GM21526 (cell line): ENCODE data around the gene MRO.
"Not testable (repeated sequence)": the region's sequence is repeated elsewhere in the genome, so short reads cannot be mapped to it uniquely, and the experiment has no call there.

Source experiments
- ATAC-seq: cut with Tn5 transposase; IDR thresholded peaks from one replicate; pipeline ENCODE4 v1.9.1; 2021; ENCODE audit warnings: moderate library complexity; ENCODE audit not compliant: unreplicated experiment, low FRiP score

MRO gene

DNA sequence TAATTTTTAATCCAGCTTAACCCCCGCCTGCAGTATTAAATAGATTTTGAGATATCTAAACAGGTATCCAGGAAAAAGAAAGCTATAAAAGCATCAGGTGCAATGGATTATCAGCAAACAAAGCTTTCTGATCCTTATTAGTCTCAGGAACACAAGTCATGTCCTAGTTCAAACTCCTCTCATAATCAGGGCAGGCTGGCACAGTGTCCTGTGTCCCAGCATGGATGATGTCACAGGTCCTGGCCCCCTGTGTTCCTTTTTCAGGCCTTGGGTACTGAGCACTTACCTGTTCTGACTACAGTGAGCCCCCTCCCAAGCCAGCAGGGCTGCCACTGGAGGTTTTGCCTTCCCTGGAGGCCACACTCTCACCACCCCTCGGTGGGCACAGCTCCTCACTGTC is 19.5 kb upstream of the MRO start:
- no peak for ATAC-seq

DNA sequence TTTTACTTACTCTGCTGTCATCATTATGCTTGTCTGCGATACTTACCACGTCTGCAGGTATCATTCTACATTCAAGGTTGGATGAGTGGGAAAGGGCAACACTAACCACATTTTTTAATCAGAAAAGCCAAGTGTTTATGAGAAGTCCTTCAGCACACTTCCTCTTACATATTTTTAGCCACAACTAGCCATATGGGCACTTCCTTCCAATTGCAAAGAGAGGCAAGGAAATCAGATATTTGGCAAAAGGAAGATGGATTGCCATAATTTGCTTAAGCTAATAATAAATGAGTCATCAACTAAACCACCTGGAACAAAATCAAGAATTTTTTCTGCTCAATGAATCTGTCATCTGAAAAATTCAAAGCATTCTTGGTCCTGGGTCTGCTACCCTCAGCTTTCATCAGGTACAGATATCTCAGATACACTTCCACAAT is 16.7 kb upstream of the MRO start:
- ATAC-seq = no peak

DNA sequence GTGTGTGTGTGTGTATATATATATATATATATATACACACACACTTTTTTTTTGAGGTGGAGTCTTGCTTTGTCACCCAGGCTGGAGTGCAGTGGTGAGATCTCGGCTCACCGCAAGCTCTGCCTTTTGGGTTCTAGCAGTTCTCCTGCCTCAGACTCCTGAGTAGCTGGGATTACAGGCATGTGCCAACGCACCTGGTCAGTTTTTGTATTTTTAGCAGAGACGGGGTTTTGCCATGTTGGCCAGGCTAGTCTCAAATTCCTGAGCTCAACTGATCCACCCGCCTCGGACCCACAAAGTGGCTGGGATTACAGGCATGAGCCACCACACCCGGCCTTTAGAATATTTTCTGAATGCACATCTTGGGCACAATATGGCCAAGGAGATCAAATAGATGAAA is 13.7 kb upstream of the MRO start:
- ATAC-seq = not testable (repeated sequence)

DNA sequence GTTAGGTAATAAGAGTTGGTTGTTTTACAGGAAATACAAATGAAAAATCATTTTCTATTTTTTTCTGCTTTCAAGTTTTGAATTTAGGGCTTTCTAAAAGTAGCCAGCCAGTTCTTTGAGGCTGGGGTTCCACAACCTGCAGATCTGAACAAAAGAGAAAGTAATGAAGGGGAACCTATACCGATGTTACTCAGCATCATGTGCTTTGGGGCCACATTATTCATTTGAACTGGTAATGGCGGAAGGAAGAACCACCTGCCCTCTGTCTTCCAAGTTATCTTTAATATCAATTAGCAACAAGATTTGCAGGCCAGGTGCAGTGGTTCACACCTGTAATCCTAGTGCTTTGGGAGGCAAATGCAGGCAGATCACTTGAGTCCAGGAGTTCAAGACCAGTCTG is 12.9 kb upstream of the MRO start:
- peak; percentile 56 for ATAC-seq

DNA sequence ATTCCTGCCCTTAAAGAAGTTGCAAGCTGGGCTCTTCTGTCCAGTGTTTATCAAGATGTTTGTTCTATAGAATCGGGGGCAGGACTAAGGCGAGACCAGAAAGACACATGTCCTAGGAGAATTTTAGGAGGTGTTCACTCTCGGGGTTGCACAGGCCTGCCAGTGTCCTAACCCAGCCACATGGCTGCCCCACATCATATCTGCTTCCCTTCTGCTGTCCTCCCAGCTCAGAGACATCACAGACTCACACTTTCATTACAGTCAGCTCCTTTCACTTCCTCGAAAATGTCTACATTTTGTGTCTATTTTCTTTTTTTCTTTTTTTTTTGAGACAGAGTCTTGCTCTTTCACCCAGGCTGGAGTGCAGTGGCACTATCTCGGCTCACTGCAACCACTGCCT is 10.7 kb upstream of the MRO start:
- ATAC-seq = peak; percentile 82

DNA sequence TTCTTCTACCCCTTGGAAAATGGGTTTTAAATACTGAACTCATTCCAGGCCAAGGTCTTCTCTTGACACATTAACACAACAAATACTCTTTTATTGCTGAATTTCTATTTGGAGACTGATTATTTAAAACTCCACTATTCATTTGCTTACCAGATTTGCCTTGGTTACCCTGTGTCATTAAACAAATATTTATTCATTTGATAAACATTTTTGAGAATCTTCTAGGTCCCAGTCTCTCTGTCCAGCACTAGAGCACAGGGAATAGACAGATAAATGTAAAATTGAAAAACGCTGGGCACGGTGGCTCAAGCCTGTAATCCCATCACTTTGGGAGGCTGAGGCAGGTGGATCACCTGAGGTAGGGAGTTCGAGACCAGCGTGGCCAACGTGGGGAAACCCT is 9.8 kb upstream of the MRO start:
- no peak for ATAC-seq

DNA sequence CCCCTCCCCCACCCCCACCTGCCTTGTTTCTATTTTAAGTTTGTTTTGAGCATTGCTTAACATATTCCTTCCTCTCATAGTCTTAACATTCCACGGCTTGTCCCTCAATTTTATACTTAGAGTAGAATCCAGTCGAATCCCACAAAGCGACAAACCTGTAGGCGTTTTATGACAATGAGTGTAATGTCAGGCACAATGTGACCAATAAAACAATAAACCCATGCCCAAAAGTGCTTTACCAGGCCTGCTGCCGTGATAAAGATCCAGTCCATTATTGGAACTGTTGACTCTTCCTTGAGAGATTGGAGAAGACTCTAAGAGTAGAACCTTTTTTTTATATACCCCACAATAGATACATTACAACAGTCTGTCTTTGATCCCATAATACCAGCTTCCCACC is 6.2 kb upstream of the MRO start:
- ATAC-seq = no peak

DNA sequence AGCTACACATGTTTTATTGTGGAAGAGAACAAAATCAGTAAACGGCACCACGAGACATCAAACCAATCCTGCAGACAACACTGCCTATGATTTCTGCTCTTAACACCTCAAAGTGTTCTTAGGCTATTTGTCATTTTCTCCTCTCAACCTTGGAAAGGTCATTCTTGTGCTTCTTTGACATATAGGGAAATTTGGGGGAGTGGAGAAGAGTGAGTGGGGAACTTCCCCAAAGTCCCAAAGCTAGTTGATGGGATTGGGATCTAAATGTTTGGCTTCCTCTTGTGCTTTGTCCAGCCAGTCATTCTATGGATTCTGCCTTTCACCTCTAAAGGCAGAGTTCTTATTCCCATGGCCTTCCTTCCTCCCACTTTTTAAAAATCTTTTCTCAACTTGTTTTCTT is 5.8 kb upstream of the MRO start:
- no peak for ATAC-seq

DNA sequence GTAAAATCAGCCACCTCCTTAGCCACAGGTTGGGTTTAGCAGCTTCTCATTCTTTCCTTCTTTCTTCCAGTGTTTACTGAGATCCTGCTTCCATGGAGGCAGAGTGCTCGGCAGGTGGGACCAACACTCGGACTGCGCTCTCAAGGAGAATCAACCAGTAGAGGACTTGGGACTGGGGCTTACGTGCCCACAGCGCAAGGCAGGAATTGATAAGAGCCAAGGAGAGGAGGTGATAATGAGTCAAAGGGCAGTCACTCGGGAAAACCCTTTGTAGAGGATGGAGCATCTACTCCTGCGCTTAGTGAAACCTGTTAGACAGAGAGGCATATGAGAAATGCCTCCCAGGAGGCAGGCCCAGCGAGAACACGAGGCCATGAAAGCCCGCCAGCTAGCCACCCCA is 2.9 kb upstream of the MRO start:
- ATAC-seq = no peak

DNA sequence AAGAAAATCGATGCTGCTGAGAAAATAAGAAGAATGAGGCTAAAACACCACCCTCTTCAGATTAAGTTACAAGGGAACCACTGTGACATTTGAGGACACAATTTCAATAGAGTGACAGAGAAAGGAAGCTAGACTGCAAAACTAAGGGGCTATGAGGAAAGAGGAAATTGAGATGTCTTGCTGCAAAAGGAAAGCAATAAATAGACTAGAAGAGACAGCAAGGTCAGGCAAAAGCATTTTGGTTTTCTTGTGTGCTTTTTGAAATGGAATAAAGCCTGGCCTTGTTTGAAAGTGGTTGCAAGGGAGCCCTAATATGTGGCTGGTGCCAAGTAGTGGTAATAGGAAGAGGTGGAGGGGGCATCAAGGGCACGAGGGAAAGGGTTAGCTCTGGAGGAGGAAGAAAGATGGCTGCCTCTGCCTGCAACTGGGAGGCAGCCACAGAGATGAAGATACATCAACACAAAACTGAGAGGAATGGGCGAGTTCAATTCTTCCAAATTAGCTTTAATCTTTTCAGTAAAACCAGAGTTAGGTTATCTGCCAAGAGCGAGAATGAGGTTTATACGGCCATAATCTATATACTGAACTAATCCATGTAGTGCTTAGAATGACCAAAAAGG is 1.2 kb upstream of the MRO start:
- ATAC-seq = no peak

DNA sequence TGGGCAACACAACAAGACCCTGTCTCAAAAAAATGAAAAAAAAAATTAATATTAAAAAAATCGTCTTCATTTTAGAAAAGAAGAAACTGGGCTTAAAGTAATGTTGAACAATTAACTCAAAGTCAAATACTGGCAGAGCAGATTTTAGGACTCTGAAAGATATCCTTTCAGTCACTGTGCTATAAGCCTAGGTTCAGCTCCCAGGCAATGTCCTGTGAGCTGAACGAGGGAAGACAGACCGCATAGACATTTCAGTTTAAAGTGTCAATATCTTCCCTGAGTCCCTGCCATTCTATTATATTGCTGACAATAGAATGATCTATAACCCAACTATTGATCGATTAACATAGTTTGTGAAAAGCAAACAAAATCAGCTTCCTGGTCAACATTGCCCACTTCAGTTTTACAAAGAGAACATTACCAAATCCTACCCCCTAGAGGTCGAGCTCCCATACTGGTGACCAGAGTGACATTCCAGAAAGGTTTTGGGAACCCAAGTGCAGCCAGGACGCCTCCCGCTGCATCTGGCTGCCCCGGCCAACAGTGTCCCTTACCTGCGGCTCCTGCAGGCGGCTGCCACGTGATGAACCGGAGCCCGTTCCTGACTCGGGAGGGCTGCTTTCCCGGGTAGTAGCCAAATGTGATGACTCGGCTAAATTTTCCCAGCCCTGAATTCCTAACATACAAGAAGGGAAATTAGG is 639 bp downstream of the MRO start:
- ATAC-seq = no peak

DNA sequence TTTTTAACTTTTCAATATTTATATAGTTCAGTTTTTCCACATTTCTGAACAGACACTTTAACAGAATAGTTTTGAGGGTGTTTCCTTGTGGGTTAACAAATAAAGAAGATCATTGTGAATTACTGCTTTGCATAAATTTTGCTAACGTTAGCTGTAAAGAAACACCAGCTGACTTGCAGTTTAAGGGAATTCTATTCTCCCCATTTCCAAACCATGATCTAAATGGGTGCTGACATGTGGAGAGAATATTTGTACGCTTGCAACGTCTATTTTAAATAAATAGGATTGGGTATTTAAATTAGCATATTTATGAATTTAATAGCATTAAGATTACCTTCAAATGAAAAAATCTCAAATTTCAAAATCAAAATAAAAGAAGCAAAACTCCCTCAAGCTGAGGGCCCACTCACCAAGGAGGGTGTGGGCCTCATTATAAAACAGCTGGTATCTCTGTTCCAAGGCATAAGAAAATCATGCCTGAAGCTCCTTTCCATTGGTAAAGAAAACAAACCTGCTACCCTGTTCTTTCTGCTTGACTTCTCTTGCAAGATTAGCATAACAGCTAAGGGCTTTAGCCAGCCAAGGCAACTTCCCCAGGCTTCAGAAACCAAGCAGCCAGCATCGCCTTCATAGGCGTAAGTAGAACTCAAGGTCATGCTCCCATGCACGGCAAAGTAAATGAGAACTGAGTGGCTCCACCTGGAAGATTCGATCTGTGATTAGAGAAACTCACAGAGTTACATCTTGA is 3.2 kb downstream of the MRO start:
- ATAC-seq = no peak

DNA sequence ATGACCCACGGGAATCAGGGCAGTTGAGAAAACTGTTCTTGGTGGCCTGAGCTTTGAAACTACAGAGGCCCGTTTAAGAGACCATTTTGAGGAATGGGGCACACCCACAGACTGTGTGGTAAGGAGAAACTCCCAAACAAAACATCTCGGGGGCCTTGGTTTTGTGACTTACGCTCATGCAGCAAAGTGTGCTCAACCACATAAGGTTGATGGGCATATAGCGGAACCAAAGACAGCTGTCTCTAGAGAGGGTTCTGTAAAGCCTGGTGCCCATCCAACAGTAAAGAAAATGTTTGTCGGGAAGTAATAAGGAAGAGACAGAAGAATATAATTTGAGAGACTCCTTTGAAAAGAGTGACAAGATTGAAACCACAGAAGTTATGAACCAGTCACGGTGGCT is 5.4 kb downstream of the MRO start:
- ATAC-seq = no peak

DNA sequence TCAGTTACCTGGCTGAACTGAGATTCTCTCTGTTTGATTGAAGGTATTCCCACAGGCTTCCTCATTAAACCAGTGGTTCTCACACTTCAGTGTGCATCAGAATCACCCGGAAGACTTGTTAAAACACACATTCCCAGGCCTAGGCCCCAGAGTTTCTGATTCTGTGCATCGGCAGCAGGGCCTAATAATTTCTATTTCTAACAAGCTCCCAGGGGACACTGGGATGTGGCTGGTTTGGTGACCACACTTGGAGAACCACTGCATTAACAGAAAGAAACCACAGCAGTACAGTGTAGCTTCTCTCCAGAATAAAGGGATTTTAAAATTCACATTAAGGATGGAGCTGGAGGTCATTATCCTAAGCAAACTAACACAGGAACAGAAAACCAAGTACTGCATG is 6.5 kb downstream of the MRO start:
- ATAC-seq = no peak

DNA sequence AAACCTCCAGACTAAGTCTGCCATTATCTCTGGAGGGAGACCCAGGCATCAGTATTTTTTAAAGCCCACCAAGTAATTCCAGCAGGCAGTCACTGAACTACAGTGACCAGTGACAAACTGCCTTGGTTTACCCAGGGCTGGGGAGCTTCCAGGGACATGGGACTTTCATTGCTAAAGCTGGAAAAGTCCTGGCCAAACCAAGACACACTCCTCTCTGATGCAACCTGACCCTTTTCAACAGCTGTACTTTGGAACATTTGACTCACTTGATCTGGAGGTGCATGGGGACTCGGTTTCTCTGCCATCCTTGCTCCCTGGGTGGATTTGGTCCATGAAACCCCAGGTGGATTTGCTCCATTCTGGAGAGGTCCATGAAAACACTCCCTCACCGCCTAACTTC is 7.0 kb downstream of the MRO start:
- ATAC-seq = no peak

DNA sequence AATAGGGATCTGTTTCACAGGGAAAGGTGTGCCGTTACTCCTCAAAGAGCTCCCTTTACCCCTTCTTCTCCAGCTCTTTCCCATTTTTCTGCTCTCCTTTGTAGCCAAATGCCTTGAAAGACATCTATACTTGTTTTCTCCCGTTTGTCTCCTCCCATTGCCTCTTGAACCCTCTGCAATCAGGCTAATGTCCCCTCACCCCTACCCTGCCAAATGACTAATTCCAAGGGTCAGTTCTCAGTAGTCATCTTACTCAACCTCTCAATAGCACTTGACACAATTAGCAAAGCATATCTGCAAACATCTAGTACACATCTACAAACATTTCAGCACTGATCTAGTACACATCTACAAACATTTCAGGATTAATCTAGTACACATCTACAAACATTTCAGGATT is 12.6 kb downstream of the MRO start:
- no peak for ATAC-seq

DNA sequence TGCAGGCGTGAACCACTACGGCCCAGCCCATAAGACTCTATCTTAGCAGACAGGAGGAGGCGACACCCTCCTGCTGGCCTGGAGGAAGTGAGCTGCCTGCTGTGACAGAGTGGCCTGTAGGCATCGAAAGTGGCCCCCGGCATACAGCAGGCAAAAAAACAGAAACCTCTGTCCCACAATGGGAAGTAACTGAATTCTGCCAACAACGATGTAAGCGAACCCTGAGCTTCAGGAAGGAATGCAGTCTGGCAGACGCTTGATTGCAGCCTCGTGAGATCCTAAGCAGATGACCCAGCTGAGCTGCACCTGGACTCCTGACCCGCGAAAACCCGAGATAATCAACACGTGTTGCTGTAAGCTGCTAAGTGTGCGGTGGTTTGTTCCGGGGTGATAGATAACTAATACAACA is 13.6 kb downstream of the MRO start:
- no peak for ATAC-seq

DNA sequence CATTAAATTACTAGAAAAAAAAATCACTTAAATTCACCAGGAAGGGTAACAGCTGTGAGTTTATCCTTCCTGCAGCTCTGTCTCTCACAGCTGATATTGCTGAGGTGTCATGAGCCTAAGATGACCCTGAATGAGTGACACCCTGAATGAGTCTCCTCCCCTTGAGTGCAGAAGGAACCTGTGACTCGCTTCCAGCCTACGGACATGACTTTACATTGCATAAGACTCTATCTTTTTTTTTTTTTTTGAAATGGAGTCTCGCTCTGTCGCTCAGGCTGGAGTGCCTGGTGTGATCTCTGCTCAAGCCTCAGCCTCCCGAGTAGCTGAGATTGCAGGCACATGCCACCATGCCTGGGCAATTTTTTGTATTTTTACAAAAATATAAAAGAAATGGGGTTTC is 14.1 kb downstream of the MRO start:
- no peak for ATAC-seq

DNA sequence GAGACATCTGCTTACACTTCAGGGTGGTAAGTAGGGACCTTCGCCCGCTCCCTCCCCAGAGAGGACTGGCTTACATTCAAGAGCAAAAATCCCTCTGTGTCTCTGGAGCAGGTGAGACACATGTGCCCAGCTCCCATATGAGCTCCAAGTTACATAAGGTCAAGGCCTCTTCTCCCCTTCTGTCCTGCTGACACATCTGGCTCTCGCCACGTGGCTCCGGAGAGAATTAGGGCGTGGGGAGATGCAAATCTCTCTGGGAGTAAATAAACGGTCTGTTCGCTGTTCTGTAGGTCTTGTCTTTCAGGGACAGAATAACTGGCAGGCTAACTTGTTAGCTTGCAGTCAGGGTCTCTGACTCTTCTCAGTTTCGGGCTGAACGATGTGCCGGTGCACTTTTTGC is 16.2 kb downstream of the MRO start:
- ATAC-seq = no peak

DNA sequence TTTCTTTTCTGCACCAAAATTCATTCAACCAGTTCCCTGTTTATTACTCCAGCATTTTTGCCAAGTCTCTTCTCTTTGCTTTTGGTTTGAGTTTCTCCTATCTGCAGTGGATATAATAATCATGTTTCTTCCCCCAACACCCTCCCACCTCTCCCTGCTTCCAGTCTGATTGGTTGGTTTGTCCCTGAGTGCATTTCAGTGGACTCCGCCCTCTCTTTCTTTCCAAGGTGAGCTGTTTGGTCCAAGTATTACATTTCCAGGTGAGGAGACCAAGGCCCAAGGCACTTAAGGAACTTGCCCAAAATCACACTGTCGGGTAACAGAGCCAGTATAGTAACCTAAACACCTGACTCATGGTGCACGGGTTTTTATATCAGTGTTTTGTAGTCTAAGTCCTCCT is 17.7 kb downstream of the MRO start:
- no peak for ATAC-seq

DNA sequence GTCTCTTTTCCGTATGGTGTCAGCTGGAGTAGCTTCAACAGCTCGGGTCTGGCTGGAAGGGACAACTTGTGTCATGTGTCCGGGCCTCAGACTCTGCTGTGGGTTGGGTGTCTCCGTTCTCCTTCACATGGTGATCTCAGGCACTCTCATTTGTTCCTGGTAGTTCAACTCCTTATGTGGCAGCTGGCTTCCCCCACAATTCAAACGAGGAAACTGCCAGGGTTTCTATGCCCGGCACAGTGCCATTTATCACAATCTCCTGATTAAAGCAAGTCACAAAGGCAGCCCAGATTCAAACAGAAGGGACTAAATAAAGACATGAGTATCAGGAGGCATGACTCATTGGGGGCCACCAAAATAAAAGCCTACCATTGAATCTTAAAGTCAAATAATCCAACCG is 22.7 kb downstream of the MRO start:
- ATAC-seq = no peak

DNA sequence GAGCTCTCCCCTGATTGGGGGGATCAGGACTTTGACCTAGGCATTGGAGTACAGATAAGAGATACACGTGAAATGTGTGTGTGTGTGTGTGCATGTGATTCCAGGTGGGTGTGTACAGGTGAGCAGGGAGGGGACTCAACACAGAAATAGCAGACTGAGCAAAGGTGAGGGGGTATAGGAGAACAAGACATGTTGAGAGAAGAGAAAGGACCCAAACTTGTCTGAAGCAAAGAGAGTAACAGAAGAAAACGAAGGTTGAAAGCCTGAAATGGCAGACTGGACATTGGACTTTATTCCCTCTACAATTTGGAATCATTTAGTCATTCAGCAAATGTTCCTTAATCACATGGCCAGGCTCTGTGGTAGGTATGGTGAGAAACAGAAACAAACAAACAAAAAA is 23.3 kb downstream of the MRO start:
- ATAC-seq = no peak
